ENCODE results near the gene LZTS2. TPM values are rescaled to one million over a fixed set of nuclear protein-coding genes. Genes with fewer than 3 reads are reported as not detected.

The LZTS2 gene
- polyA plus RNA-seq, 2 of the 4 experiments (the other 2 are of a cell fraction) = 13.8 to 35.5 TPM

DNA sequence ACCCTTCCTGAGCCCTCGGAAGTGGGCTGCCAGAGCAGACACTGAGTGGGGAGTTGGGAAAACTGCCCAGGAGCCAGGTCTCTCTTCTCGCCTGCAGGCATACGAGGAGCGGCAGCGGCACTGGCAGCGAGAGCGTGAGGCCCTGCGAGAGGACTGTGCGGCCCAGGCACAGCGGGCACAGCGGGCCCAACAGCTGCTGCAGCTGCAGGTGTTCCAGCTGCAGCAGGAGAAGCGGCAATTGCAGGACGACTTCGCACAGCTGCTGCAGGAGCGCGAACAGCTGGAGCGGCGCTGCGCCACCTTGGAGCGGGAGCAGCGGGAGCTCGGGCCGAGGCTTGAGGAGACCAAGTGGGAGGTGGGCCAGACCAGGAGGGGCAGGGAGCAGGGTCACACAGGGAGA lies 5.8 kb downstream of the LZTS2 start:
- Histone ChIP-seq H3K9me3 (no peaks in the 10 kb centered on the region), H3K4me1 (peaks cover 17% of the 10 kb centered on the region), H3K4me3 (no peak overlapping the region), H3K4me2 (no peak overlapping the region), H3K27ac (no peak overlapping the region)
- ChIA-PET CTCF (interaction anchor here (1.3 to 25.8 kb wide), 6 partner anchors 11 to 137 kb away, joined by 3 to 608 read pairs (median 6); partner anchors contain the start of genes LZTS2, MRPL43 and TWNK), POLR2A (no interaction called here)
- 97% methylated on average over 19 of the region's 23 CpGs for WGBS (ENCODE audit: missing lambda C conversion rate)
- FAIRE-seq = no peak
- no peak for TF ChIP-seq KDM1A (IDR thresholded peaks at IDR 0.05; ENCODE audit: low read depth)
- TF ChIP-seq ZFP36 (IDR thresholded peaks at IDR 0.05; ENCODE audit: borderline replicate concordance, partially characterized antibody) = no peak
- no peak for TF ChIP-seq CBX8 (IDR thresholded peaks at IDR 0.05)
- TF ChIP-seq CHD4 (IDR thresholded peaks at IDR 0.05; ENCODE audit: borderline replicate concordance) = no peak
- no peak for TF ChIP-seq MYC (IDR thresholded peaks at IDR 0.05; ENCODE audit: borderline replicate concordance, low read length)
- no peak for TF ChIP-seq HOXA7 (CRISPR knock-in tag; IDR thresholded peaks at IDR 0.05)
- TF ChIP-seq, protein P1, sequence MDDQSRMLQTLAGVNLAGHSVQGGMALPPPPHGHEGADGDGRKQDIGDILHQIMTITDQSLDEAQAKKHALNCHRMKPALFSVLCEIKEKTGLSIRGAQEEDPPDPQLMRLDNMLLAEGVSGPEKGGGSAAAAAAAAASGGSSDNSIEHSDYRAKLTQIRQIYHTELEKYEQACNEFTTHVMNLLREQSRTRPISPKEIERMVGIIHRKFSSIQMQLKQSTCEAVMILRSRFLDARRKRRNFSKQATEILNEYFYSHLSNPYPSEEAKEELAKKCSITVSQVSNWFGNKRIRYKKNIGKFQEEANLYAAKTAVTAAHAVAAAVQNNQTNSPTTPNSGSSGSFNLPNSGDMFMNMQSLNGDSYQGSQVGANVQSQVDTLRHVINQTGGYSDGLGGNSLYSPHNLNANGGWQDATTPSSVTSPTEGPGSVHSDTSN (IDR thresholded peaks at IDR 0.05) = no peak
- TF ChIP-seq, protein P2, sequence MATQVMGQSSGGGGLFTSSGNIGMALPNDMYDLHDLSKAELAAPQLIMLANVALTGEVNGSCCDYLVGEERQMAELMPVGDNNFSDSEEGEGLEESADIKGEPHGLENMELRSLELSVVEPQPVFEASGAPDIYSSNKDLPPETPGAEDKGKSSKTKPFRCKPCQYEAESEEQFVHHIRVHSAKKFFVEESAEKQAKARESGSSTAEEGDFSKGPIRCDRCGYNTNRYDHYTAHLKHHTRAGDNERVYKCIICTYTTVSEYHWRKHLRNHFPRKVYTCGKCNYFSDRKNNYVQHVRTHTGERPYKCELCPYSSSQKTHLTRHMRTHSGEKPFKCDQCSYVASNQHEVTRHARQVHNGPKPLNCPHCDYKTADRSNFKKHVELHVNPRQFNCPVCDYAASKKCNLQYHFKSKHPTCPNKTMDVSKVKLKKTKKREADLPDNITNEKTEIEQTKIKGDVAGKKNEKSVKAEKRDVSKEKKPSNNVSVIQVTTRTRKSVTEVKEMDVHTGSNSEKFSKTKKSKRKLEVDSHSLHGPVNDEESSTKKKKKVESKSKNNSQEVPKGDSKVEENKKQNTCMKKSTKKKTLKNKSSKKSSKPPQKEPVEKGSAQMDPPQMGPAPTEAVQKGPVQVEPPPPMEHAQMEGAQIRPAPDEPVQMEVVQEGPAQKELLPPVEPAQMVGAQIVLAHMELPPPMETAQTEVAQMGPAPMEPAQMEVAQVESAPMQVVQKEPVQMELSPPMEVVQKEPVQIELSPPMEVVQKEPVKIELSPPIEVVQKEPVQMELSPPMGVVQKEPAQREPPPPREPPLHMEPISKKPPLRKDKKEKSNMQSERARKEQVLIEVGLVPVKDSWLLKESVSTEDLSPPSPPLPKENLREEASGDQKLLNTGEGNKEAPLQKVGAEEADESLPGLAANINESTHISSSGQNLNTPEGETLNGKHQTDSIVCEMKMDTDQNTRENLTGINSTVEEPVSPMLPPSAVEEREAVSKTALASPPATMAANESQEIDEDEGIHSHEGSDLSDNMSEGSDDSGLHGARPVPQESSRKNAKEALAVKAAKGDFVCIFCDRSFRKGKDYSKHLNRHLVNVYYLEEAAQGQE (IDR thresholded peaks at IDR 0.05) = no peak
- no peak for TF ChIP-seq MAX (IDR thresholded peaks at IDR 0.05)
- ATAC-seq = no peak
- DNase-seq (ENCODE audit: low read depth in 1 of 2, low spot score in 1 of 2) = no peak

DNA sequence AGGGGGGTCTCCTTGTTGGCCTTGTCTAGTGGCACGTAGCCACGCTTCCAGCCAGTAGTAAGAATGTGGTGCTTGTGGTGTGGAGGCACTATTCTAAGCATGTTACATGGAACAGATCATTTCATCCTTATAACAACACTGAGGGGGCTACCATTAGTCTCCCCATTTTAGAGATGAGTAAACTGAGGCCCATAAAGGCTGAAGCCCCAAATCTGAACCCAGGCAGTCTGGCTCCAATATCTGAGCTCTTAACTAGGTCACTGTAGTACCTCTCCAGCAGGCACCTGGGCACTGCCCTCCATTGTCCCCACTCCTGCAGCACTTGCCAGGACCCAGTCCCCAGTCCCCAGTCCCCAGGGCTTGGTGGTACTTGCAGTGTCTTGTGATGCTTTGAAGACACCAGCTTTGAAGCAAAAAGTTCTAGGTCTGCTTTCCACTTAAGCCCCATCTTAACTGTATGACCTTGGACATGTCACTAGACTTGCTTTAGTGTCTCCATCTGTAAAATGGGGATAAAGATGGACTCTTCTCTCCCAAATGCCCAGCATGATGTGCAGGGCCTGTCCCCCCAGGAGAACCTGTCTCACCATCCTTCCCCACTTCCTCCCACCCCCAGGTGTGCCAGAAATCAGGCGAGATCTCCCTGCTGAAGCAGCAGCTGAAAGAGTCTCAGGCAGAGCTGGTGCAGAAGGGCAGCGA lies 6.4 kb downstream of the LZTS2 start:
- H3K4me3 ChIP-seq = no peak overlapping the region
- CTCF ChIA-PET = interaction anchor here (1.3 to 25.8 kb wide), 4 partner anchors 11 to 136 kb away, joined by 3 to 608 read pairs (median 156); partner anchors contain the start of genes LZTS2, MRPL43 and TWNK
- TF ChIP-seq, protein P3, sequence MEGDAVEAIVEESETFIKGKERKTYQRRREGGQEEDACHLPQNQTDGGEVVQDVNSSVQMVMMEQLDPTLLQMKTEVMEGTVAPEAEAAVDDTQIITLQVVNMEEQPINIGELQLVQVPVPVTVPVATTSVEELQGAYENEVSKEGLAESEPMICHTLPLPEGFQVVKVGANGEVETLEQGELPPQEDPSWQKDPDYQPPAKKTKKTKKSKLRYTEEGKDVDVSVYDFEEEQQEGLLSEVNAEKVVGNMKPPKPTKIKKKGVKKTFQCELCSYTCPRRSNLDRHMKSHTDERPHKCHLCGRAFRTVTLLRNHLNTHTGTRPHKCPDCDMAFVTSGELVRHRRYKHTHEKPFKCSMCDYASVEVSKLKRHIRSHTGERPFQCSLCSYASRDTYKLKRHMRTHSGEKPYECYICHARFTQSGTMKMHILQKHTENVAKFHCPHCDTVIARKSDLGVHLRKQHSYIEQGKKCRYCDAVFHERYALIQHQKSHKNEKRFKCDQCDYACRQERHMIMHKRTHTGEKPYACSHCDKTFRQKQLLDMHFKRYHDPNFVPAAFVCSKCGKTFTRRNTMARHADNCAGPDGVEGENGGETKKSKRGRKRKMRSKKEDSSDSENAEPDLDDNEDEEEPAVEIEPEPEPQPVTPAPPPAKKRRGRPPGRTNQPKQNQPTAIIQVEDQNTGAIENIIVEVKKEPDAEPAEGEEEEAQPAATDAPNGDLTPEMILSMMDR (IDR thresholded peaks at IDR 0.05) = no peak
- 0 out of 2 replicates have a peak, but pooled peaks have one; percentile 42 for TF ChIP-seq ESRRA (IDR thresholded peaks at IDR 0.05; ENCODE audit: borderline replicate concordance, low read length)
- TF ChIP-seq, protein P2 (IDR thresholded peaks at IDR 0.05) = peak; percentile 37; the same call in 1 of the 2 replicates
- POLR2A ChIA-PET = interaction anchor here (1.2 kb wide), 1 partner anchor 12 kb away, joined by 3 read pairs; no protein-coding TSS in a partner anchor
- H3K9me3 ChIP-seq = no peaks in the 10 kb centered on the region
- no peak overlapping the region for H3K4me2 ChIP-seq
- WGBS (ENCODE audit: missing lambda C conversion rate) = 80% methylated on average over 3 of the region's 4 CpGs
- peaks cover 10% of the 10 kb centered on the region; the same call in 2 of the 3 replicates for H3K4me1 ChIP-seq
- no peak for ATAC-seq
- no peak for DNase-seq (ENCODE audit: low read depth in 1 of 2, low spot score in 1 of 2)
- H3K27ac ChIP-seq = no peak overlapping the region
- no peak for FAIRE-seq

Data from A549 (cell line).